ENCODE data around the gene SNX13. TPM values are rescaled to one million over a fixed set of nuclear protein-coding genes. Genes with fewer than 3 reads are reported as not detected.

The SNX13 gene
- total and polyA plus RNA-seq, 9 of the 15 experiments (the other 6 are each of a cell fraction or from before 2014, with no cell fraction given) = 5.6 to 33.2 (median 25.4) TPM

DNA sequence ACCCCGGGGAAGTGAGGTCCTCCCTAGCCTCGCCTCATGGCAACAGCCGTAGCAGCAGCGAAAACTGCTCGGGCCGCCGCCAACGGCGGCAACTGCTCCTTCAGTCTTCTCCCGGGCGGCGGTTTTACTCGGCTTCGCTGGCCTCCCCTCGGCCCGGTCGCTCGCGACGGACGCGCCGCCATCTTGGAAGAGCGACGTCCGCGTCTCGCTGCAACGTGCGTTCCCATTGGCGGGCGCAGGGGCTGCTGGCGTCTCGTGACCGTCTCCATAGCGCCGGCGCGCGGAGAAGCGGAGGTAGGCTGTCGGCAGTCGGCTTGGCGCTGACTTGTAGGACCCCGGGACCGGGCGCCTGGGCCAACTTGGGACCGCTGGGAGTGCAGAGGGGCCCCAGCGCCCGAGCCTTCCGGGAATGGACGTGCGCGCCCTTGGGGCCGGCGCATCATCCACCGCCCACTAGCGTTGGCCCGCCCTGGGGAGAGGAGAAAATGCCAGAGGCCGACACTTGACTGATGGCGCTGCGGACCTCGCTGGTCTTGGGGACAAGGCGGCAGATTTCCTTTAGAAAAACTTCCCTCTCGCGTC, at the start of gene SNX13 (continued):
- TF ChIP-seq, protein P1, sequence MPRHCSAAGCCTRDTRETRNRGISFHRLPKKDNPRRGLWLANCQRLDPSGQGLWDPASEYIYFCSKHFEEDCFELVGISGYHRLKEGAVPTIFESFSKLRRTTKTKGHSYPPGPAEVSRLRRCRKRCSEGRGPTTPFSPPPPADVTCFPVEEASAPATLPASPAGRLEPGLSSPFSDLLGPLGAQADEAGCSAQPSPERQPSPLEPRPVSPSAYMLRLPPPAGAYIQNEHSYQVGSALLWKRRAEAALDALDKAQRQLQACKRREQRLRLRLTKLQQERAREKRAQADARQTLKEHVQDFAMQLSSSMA (CRISPR knock-in tag; IDR thresholded peaks at IDR 0.05) = no peak
- TF ChIP-seq ZNF561 (CRISPR knock-in tag; conservative IDR thresholded peaks at IDR 0.05) (no peak), ZNF830 (CRISPR knock-in tag; IDR thresholded peaks at IDR 0.05) (no peak), NR4A1 (CRISPR knock-in tag; IDR thresholded peaks at IDR 0.05) (no peak), NR4A1 (tag; IDR thresholded peaks at IDR 0.05) (no peak), FOXJ2 (tag; IDR thresholded peaks at IDR 0.05) (peak; percentile 64), NFRKB (IDR thresholded peaks at IDR 0.05; ENCODE audit: low read depth) (no peak; the same call in none of the 2 replicates), MTF1 (CRISPR knock-in tag; IDR thresholded peaks at IDR 0.05; ENCODE audit: borderline replicate concordance) (no peak), ZNF143 (CRISPR knock-in tag; IDR thresholded peaks at IDR 0.05) (no peak), FOXA1 (IDR thresholded peaks at IDR 0.05; ENCODE audit: borderline replicate concordance) (no peak), CSDE1 (IDR thresholded peaks at IDR 0.05) (no peak), MEIS2 (IDR thresholded peaks at IDR 0.05; ENCODE audit: partially characterized antibody) (peak; percentile 68), ZC3H4 (CRISPR knock-in tag; IDR thresholded peaks at IDR 0.05; ENCODE audit: borderline replicate concordance) (no peak)
- TF ChIP-seq, protein P2, sequence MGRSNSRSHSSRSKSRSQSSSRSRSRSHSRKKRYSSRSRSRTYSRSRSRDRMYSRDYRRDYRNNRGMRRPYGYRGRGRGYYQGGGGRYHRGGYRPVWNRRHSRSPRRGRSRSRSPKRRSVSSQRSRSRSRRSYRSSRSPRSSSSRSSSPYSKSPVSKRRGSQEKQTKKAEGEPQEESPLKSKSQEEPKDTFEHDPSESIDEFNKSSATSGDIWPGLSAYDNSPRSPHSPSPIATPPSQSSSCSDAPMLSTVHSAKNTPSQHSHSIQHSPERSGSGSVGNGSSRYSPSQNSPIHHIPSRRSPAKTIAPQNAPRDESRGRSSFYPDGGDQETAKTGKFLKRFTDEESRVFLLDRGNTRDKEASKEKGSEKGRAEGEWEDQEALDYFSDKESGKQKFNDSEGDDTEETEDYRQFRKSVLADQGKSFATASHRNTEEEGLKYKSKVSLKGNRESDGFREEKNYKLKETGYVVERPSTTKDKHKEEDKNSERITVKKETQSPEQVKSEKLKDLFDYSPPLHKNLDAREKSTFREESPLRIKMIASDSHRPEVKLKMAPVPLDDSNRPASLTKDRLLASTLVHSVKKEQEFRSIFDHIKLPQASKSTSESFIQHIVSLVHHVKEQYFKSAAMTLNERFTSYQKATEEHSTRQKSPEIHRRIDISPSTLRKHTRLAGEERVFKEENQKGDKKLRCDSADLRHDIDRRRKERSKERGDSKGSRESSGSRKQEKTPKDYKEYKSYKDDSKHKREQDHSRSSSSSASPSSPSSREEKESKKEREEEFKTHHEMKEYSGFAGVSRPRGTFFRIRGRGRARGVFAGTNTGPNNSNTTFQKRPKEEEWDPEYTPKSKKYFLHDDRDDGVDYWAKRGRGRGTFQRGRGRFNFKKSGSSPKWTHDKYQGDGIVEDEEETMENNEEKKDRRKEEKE (IDR thresholded peaks at IDR 0.05; ENCODE audit: borderline replicate concordance in 1 of 2, control insufficient read depth in 1 of 2, low read depth in 2 of 2, low read length in 1 of 2) = no peak
- TF ChIP-seq, protein P3, sequence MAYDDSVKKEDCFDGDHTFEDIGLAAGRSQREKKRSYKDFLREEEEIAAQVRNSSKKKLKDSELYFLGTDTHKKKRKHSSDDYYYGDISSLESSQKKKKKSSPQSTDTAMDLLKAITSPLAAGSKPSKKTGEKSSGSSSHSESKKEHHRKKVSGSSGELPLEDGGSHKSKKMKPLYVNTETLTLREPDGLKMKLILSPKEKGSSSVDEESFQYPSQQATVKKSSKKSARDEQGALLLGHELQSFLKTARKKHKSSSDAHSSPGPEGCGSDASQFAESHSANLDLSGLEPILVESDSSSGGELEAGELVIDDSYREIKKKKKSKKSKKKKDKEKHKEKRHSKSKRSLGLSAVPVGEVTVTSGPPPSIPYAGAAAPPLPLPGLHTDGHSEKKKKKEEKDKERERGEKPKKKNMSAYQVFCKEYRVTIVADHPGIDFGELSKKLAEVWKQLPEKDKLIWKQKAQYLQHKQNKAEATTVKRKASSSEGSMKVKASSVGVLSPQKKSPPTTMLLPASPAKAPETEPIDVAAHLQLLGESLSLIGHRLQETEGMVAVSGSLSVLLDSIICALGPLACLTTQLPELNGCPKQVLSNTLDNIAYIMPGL (CRISPR knock-in tag; IDR thresholded peaks at IDR 0.05) = no peak; the same call in 1 of the 2 replicates
- TF ChIP-seq, protein P4, sequence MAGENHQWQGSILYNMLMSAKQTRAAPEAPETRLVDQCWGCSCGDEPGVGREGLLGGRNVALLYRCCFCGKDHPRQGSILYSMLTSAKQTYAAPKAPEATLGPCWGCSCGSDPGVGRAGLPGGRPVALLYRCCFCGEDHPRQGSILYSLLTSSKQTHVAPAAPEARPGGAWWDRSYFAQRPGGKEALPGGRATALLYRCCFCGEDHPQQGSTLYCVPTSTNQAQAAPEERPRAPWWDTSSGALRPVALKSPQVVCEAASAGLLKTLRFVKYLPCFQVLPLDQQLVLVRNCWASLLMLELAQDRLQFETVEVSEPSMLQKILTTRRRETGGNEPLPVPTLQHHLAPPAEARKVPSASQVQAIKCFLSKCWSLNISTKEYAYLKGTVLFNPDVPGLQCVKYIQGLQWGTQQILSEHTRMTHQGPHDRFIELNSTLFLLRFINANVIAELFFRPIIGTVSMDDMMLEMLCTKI (IDR thresholded peaks at IDR 0.05; ENCODE audit: partially characterized antibody) = no peak
- TF ChIP-seq, protein P5, sequence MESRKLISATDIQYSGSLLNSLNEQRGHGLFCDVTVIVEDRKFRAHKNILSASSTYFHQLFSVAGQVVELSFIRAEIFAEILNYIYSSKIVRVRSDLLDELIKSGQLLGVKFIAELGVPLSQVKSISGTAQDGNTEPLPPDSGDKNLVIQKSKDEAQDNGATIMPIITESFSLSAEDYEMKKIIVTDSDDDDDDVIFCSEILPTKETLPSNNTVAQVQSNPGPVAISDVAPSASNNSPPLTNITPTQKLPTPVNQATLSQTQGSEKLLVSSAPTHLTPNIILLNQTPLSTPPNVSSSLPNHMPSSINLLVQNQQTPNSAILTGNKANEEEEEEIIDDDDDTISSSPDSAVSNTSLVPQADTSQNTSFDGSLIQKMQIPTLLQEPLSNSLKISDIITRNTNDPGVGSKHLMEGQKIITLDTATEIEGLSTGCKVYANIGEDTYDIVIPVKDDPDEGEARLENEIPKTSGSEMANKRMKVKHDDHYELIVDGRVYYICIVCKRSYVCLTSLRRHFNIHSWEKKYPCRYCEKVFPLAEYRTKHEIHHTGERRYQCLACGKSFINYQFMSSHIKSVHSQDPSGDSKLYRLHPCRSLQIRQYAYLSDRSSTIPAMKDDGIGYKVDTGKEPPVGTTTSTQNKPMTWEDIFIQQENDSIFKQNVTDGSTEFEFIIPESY (CRISPR knock-in tag; IDR thresholded peaks at IDR 0.05) = no peak
- TF ChIP-seq, protein P6, sequence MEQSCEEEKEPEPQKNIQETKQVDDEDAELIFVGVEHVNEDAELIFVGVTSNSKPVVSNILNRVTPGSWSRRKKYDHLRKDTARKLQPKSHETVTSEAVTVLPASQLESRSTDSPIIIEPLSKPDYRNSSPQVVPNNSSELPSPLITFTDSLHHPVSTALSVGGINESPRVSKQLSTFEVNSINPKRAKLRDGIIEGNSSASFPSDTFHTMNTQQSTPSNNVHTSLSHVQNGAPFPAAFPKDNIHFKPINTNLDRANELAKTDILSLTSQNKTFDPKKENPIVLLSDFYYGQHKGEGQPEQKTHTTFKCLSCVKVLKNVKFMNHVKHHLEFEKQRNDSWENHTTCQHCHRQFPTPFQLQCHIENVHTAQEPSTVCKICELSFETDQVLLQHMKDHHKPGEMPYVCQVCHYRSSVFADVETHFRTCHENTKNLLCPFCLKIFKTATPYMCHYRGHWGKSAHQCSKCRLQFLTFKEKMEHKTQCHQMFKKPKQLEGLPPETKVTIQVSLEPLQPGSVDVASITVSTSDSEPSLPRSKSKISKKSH (CRISPR knock-in tag; IDR thresholded peaks at IDR 0.05) = no peak

All from K562 (cell line).